ENCODE measurements around the gene MTMR11. TPM values are rescaled to one million over a fixed set of nuclear protein-coding genes. Genes with fewer than 3 reads are reported as not detected.

MTMR11 gene
- total RNA-seq, 2 experiments from 2014 or later: 0.49 to 0.70 TPM

- H3K9me3 ChIP-seq (ENCODE audit: control insufficient read depth in 1 of 2, insufficient read depth in 1 of 2, low read length in 2 of 2): no peaks in the 10 kb centered on the region
- ATAC-seq (ENCODE audit: poor library complexity) (no peak), DNase-seq (no peak)
- H3K4me1 Mint-ChIP-seq (ENCODE audit: low read depth): peaks cover 43% of the 10 kb centered on the region
- peak overlapping the region; percentile 19 for H3K27ac Mint-ChIP-seq
- no peaks in the 10 kb centered on the region for H3K36me3 ChIP-seq (ENCODE audit: insufficient read depth, low read length)
- H3K27ac ChIP-seq (ENCODE audit: low read depth in 1 of 2, low read length in 2 of 2): no peak overlapping the region
- no peaks in the 10 kb centered on the region for H3K27me3 Mint-ChIP-seq
- TF ChIP-seq, protein P1, sequence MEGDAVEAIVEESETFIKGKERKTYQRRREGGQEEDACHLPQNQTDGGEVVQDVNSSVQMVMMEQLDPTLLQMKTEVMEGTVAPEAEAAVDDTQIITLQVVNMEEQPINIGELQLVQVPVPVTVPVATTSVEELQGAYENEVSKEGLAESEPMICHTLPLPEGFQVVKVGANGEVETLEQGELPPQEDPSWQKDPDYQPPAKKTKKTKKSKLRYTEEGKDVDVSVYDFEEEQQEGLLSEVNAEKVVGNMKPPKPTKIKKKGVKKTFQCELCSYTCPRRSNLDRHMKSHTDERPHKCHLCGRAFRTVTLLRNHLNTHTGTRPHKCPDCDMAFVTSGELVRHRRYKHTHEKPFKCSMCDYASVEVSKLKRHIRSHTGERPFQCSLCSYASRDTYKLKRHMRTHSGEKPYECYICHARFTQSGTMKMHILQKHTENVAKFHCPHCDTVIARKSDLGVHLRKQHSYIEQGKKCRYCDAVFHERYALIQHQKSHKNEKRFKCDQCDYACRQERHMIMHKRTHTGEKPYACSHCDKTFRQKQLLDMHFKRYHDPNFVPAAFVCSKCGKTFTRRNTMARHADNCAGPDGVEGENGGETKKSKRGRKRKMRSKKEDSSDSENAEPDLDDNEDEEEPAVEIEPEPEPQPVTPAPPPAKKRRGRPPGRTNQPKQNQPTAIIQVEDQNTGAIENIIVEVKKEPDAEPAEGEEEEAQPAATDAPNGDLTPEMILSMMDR (IDR thresholded peaks at IDR 0.05): no peak
- H3K4me1 ChIP-seq (ENCODE audit: insufficient read depth, low read length): peaks cover 26% of the 10 kb centered on the region
- no peaks in the 10 kb centered on the region for H3K27me3 ChIP-seq (ENCODE audit: control insufficient read depth in 1 of 2, insufficient read depth in 2 of 2, low read length in 2 of 2)
- no peak overlapping the region for H3K4me3 Mint-ChIP-seq
- ChIA-PET POLR2A (interaction anchor here (0.7 to 4.2 kb wide), 4 partner anchors 14 to 28 kb away, joined by 3 to 47 read pairs (median 3); a partner anchor contains a TSS), CTCF (interaction anchor here (0.9 kb wide), 1 partner anchor 26 kb away, joined by 3 read pairs; no protein-coding TSS in a partner anchor)
- no peaks in the 10 kb centered on the region for H3K9me3 Mint-ChIP-seq
- no peak overlapping the region for H3K4me3 ChIP-seq (ENCODE audit: low read length)
- intact Hi-C loops (cut with DNase I, micrococcal nuclease): no loop called here
- no peaks in the 10 kb centered on the region for H3K36me3 Mint-ChIP-seq (ENCODE audit: low read depth)
Observed at GRCh38 chr1:149914545-149914944, 22.1 kb downstream of the MTMR11 start.

GRCh38 chr1:149906570-149907075, 30.1 kb downstream of the MTMR11 start:
- ChIA-PET POLR2A (interaction anchor here (1.8 kb wide), 1 partner anchor 20 kb away, joined by 9 read pairs; a partner anchor contains a TSS), CTCF (no interaction called here)
- DNase-seq: no peak
- H3K9me3 Mint-ChIP-seq: no peaks in the 10 kb centered on the region
- H3K4me1 Mint-ChIP-seq (ENCODE audit: low read depth): no peaks in the 10 kb centered on the region
- Histone ChIP-seq H3K27ac (ENCODE audit: low read depth in 1 of 2, low read length in 2 of 2) (no peak overlapping the region), H3K4me1 (ENCODE audit: insufficient read depth, low read length) (no peaks in the 10 kb centered on the region), H3K9me3 (ENCODE audit: control insufficient read depth in 1 of 2, insufficient read depth in 1 of 2, low read length in 2 of 2) (no peaks in the 10 kb centered on the region), H3K4me3 (ENCODE audit: low read length) (no peak overlapping the region), H3K27me3 (ENCODE audit: control insufficient read depth in 1 of 2, insufficient read depth in 2 of 2, low read length in 2 of 2) (no peaks in the 10 kb centered on the region), H3K36me3 (ENCODE audit: insufficient read depth, low read length) (peaks cover 4% of the 10 kb centered on the region)
- intact Hi-C loops (cut with DNase I, micrococcal nuclease): no loop called here
- no peaks in the 10 kb centered on the region for H3K36me3 Mint-ChIP-seq (ENCODE audit: low read depth)
- no peak overlapping the region for H3K4me3 Mint-ChIP-seq
- no peak overlapping the region for H3K27ac Mint-ChIP-seq
- H3K27me3 Mint-ChIP-seq: no peaks in the 10 kb centered on the region
- no peak for ATAC-seq (ENCODE audit: poor library complexity)
- TF ChIP-seq, protein P1 (IDR thresholded peaks at IDR 0.05): no peak

- ATAC-seq (ENCODE audit: poor library complexity) (no peak), DNase-seq (no peak)
- TF ChIP-seq, protein P1 (IDR thresholded peaks at IDR 0.05): no peak
- peaks cover 18% of the 10 kb centered on the region for H3K4me1 Mint-ChIP-seq (ENCODE audit: low read depth)
- no peaks in the 10 kb centered on the region for H3K9me3 Mint-ChIP-seq
- Histone ChIP-seq H3K4me1 (ENCODE audit: insufficient read depth, low read length) (peaks cover 12% of the 10 kb centered on the region), H3K36me3 (ENCODE audit: insufficient read depth, low read length) (peaks cover 4% of the 10 kb centered on the region), H3K27me3 (ENCODE audit: control insufficient read depth in 1 of 2, insufficient read depth in 2 of 2, low read length in 2 of 2) (no peaks in the 10 kb centered on the region), H3K4me3 (ENCODE audit: low read length) (no peak overlapping the region), H3K9me3 (ENCODE audit: control insufficient read depth in 1 of 2, insufficient read depth in 1 of 2, low read length in 2 of 2) (no peaks in the 10 kb centered on the region), H3K27ac (ENCODE audit: low read depth in 1 of 2, low read length in 2 of 2) (no peak overlapping the region)
- no peak overlapping the region for H3K27ac Mint-ChIP-seq
- no peak overlapping the region for H3K4me3 Mint-ChIP-seq
- intact Hi-C loops (cut with DNase I, micrococcal nuclease): no loop called here
- ChIA-PET CTCF (no interaction called here), POLR2A (interaction anchor here (1.1 to 1.4 kb wide), 2 partner anchors 16 to 17 kb away, joined by 3 to 7 read pairs; a partner anchor contains a TSS)
- H3K27me3 Mint-ChIP-seq: no peaks in the 10 kb centered on the region
- peaks cover 8% of the 10 kb centered on the region for H3K36me3 Mint-ChIP-seq (ENCODE audit: low read depth)
Observed at GRCh38 chr1:149903836-149904491, 32.7 kb downstream of the MTMR11 start.

Measured in CD4-positive, alpha-beta T cell (primary cell).